HG02852 (cell line): ENCODE measurements around the gene SNX8.

Experiments
- ATAC-seq: cut with Tn5 transposase; IDR thresholded peaks from one replicate; pipeline ENCODE4 v1.9.1; 2021; ENCODE audit warnings: mild to moderate bottlenecking, moderate library complexity; ENCODE audit not compliant: unreplicated experiment

SNX8 gene

GRCh38 chr7:2228921-2229320, 85.3 kb downstream of the SNX8 start:
- no peak for ATAC-seq

DNA sequence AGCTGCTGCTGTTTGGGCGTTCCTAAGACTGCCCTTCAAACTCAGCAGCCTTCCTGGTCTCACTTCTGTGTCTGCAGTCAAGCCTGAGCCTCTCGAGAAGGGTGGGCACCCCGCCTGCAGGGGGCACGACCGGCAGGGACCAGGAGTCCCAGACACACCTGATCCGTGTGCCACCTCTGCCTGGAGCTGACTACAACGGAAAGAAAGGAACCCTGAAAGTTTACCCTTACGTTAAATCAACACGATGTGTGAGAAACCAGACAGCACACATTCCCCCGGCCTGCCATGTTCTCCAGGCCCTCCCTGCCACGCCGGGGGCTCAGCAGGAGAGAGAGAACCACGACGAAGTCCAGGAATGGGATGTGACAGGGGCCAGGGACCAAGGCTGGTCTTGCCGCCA, 86.5 kb downstream of the SNX8 start:
- ATAC-seq, result no peak

DNA sequence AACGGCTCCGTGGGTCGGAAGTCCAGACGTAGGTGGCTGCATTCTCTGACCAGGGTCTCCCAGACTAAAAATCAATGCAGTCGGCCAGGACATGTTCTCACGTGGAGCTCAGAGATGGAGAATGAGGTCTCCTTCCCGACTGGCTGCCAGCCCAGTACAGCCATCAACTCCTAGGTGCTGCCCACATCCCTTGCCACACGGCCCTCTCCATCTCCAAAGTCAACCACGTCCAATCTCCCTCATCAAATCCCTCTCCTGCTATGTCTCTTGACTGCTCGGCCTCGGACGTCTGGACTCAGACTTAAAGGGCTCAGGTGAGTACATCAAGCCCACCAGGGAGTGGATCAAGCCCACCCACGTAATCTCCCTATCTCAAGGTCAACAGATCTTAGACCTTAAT, 88.4 kb downstream of the SNX8 start:
- ATAC-seq, result no peak

DNA sequence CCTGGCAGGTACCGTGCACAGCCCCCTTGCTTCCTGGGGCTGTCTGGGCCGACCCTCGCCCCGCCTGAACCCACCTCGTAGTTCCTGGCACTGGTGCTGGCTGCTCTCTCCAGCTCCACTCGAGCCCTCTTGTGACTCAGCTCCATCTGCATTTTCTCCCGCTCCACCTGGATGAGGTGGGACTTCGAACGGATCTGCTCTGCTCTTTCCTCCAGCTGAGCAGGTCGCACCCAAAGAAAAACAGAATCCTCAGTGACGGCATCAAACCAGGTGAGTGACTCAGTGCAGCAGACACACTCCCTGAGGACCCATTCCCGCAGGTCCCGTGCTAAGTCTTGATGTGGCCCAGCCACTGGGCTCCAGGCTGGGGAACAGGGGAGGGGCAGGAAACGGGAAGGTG, 88.9 kb downstream of the SNX8 start:
- ATAC-seq, result no peak

DNA sequence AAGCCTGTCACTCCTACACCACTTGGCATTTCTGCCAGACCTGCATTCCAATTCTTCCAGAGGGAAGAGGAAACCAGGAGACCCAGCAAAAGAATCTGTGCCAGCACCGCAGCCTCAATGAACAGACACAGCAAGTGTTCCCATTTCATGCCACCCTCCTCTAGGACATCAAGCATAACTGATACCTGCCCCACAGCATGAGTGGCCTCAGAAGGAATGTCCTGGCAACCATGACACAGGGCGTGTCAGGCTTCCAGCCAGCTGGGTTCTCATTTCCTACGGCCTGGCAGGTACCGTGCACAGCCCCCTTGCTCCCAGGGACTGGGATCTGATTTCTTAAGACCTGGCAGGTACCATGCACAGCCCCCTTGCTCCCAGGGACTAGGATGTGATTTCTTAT, 89.3 kb downstream of the SNX8 start:
- no peak for ATAC-seq

GRCh38 chr7:2224491-2224928, 89.7 kb downstream of the SNX8 start:
- no peak for ATAC-seq

DNA sequence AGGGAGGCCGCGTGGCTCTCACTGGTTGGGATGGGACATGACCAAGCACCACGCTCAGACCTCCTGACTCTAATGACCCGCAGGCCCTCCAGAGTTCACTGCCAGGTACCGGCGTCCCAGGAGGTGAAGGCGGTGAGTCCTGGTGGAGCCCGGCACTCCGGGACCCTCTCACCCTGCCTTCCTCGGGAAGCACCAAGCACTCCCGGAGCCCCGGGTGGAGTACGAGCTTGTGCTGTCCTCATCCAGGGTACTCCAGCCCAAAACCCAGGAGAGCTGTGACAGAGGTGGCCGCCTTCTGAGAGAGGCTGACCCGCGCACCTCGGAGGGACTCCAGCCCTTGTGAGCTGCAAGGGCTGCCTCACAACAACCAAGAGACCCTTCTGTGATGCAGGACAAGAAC, 90.9 kb downstream of the SNX8 start:
- ATAC-seq, result no peak

- no peak for ATAC-seq
These were observed 91.7 kb downstream of the SNX8 start for GRCh38 chr7:2222516-2222915.

DNA sequence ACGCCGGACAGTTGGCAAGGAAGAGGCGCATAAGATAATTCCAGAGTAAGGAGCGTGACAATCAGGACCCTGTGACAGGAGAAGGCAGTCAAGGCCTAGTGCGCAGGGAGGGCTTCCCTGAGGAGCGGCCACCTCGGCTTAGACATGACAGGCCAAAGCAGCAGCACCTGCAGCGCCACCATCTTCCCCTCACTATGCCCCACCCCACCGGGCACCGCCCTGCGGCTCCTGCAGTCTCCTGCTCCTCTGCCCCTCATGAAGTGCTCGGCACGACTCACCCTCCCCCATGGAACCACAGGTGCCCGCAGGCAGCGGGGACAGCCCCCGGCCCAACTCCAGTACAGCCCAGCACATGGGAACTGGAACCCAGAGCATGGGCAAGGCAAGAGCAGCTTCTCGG, 93.3 kb downstream of the SNX8 start:
- ATAC-seq, result no peak

GRCh38 chr7:2220506-2220905, 93.7 kb downstream of the SNX8 start:
- no peak for ATAC-seq

DNA sequence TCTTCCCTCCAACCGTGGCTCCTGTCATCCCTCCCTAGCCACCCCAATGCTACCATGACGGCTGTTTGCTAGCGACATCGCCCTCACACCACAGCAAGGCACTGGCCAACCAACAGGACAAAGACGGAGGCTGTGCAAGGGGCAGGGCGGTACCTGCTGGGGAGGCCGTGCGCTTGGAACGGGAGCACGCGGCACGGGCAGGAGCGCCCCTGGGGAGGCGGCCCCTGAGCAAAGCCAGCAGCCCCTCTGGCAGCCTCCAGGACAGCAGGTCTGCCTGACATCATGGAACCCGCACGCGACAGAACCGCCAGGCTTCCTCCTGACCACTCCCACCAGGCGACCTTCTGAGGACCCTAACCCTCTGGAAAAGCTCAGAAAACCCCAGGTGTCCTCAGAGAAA, 94.2 kb downstream of the SNX8 start:
- ATAC-seq, result no peak

DNA sequence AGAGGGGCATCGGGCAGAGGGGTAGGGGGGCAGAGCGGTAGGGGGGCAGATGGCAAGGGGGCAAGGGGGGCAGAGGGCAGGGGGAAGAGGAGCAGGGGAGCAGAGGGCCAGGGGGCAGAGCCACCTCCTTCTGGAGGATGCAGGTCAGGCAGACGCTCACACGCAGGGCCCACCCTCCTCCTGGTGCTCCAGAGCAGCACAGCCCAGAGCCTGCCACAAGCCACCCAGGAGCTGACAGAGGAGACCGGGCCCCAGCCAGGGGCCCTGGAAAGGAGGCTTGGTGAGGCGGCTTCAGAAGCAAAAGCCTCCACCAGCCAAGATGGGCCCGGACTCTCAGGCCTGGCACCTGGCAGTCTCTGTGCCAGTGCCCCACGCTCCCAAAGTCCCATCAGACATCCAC, 94.6 kb downstream of the SNX8 start:
- ATAC-seq, result no peak

DNA sequence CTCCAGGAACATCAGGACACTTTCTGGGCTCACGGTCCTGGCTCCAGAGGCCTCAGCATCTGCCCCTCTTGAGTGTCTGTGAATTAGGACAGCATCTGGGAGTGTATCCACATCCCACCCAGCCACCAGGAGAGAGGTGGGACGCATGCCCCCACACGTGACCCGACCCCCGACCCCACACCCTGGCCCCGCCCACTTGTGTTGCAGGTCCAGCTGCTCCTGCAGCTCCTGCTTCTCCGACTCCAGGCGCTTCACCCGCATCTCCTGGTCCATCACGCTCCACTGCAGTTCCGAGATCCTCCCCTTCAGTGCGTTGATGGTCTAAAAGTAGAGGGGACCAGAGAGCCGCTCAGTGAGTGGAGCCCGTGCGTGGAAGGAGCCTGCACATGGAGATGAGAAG, 95.1 kb downstream of the SNX8 start:
- no peak for ATAC-seq

DNA sequence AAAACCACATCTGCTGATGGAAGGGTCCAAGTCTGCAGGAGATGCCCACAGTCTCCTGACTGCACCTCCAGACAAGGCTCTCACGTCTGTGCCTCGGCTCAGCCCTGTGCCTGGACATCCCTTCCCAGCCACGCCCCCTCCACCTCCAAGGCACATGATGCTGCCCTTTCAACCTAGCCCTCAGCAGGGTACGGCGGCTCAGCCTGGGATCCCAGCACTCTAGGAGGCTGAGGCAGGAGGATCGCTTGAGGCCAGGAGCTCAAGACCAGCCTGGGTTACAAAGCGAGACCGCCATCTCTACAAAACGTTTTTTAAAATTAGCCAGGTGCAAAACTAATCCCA, 95.8 kb downstream of the SNX8 start:
- ATAC-seq, result no peak

GRCh38 chr7:2217716-2218443, 96.4 kb downstream of the SNX8 start:
- ATAC-seq, result no peak

DNA sequence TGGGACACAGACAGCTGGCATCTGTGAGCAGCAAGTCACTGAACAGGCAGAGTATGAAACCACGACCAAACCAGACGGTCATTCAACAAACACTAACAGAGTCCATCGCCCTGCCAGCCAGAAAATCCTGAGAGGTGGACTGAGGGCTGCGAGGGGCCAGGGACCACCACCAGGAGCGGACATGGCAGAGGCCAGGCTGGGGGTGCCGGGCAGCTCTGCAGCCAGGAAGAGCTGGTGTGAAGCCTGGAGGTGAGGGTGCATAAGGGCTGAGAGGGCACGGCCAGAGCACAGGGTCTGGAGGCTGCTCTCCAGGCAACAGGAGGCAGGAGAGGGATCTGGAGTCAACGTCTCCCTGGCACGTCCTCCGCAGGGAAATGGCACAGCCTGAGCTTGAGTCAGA, 97.0 kb downstream of the SNX8 start:
- ATAC-seq, result no peak

GRCh38 chr7:2215851-2216250, 98.4 kb downstream of the SNX8 start:
- ATAC-seq, result no peak

GRCh38 chr7:2214636-2215035, 99.6 kb downstream of the SNX8 start:
- no peak for ATAC-seq

- no peak for ATAC-seq
These were observed 100.6 kb downstream of the SNX8 start for GRCh38 chr7:2213551-2214215.

- ATAC-seq, result no peak
These were observed 101.3 kb downstream of the SNX8 start for GRCh38 chr7:2212906-2213305.

DNA sequence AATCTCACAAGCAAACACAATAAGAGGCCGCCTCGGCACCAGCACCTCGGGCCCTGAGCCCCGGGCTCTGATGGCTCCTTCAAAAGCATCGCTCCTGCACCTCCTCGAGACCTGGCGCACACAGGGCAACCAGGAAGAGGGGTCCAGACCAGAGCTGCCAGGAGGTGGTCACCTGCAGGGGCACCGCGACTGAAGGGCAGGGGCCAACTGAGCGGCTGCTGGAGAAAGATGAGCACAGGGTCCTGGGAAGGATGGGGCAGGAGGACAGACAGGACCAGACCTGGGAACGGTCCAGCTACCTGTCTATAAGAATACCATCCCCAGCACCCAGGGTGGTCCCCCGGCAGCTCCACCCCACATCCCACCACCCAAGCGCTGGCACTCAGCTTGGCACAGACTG, 102.3 kb downstream of the SNX8 start:
- no peak for ATAC-seq

DNA sequence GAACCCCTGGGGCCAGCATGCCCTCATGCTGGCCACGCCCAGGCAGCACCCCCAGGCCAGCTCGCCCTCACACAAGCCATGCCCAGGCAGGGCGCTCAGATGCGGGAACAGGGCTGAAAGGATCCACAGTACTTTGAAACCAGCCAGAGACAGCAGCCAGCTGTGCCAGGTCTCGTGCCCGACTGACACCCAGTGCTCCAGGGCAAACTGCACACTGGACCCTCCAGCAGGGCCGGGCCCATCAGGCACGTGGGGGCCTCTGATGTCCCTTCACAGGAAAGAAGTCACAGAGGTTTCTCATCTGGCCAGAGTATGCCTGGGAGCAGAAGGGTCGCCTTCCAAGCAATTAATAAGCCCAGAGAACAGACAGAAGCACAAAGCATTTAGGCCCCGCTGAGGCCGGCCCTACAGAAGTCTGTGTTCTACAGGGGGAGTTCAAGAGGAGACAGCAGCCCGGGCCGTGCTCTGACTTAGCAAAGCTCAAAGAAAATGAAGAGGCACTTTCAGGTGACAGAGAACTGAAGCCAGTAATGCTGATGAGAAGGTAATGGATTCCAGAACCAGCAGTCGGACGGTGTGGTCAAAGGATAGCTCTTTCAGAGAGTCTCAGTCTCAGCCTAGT, 102.9 kb downstream of the SNX8 start:
- no peak for ATAC-seq
